Stimulated activated CD8-positive, alpha-beta memory T cell treated with anti-CD3 and anti-CD28 coated beads, Interleukin-4, amount 100 ng/mL, for 24 hours (primary cell): ENCODE measurements around the gene ZNF827.
"Not testable (repeated sequence)": the region's sequence is repeated elsewhere in the genome, so short reads cannot be mapped to it uniquely, and the experiment has no call there.

Experiments used
- DNase-seq: peaks from one replicate; pipeline ENCODE4 v3.0.0-alpha.2; 2020; ENCODE audit warnings: low read depth

The ZNF827 gene

DNA sequence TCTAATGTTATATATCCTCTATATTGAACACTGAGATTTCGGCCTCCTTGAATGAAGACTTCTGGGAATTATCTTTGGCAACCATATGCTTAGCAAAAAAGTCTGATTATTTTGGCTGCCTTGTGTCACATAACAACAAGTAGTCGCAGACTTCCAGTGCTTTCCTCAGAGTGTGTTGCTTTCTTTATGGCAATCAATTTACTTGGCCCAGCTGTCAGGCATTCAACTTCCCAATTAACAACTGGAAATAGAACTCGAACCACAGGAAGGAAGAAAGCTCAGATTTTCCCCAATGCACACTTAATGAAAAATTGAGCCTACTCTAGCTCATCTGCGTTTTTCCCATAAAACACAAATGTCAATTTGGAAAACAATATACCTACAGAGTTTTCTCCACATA, 71.6 kb downstream of the ZNF827 start:
- DNase-seq = no peak

DNA sequence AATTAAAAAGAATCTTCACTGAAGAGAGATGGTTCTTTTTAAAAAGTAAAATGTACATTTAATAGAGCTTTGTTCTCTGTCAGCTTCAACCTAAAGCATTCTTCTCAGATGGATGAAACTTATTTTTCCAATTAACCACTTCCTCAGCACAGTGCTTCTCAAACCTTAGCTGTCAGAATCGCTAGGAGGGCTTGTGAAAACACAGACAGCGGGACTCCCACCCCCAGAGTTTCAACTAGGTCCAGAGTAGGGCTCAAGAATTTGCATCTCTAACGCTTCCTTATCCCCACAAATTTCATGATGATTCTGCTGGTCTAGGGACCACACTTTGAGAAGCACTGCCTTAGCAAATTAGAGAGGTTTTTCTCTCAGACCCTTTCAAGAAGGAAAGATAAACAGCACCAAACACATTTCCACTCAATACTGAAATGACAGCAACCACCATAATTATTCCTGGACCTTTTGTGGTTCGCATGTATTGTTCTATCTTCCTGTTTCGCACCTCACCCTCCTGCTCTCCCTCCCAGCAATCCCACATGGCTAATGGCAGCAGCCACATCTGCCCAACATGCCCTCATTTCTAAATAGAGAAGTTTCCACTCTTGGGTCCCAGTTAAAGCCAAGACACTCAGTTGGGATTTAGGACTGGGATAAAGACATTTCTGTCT, 73.2 kb downstream of the ZNF827 start:
- DNase-seq = no peak

DNA sequence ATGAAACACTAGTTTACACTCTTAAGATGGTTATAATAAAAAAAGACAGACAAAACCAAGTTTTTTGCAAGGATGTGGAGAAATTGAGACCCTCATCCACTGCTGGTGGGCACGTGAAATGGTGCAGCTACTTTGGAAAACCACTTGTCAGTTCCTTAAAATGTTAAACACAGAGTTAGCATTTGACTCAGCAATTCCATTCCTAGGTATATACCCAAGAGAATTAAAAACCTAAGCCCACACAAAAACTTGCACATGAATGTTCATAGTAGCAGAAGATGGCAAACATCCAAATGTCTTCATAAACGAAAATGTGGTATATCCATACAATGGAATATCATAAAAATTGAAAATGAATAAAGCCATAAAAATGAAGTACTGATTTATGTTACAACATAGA, 75.4 kb downstream of the ZNF827 start:
- DNase-seq = no peak

DNA sequence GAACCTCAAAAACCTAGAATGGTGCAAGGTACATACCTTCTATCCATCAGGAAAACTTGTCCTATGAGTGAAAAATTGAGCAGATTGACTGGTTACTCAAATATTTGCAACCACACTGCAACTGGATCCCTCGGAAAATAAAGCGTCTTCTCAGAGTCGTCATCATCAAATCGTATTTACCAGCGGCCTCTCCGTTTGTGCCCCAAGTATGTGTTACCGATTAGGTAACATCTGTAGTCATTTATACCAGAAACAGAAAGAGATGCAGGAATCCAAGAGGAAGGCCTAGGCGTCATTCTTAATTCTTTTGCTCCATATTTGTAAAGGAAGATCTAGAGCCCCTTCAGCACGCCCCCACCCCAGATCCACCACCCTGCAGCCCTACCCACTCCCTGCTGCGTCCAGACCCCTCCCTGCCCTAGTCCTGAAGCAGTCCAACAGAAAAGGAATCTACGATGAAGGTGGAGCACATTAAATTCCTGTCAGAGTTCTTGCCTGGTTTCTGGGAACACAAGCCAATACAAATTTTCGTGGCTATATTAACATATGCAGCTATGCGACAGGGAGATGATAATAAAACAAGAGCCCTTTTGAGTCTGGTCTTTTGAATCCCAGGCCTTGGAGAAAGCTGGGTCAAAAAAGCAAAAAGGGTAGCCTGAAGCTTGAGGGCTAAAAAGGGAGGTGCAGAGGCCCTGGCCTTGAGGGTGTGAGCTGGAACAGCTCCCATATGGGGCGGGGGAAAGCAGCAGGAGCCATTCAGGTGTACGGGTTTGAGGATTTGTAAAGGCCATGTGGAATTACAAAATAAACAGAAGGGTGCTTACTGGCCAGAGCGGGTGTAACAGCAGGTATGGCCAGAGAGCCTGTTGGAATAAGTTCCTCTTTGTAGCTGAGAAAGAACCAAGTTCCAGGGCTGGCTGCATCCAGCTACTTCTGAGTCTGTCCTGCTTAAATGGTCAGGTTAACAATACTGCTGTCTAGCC, 77.0 kb downstream of the ZNF827 start:
- no peak for DNase-seq

DNA sequence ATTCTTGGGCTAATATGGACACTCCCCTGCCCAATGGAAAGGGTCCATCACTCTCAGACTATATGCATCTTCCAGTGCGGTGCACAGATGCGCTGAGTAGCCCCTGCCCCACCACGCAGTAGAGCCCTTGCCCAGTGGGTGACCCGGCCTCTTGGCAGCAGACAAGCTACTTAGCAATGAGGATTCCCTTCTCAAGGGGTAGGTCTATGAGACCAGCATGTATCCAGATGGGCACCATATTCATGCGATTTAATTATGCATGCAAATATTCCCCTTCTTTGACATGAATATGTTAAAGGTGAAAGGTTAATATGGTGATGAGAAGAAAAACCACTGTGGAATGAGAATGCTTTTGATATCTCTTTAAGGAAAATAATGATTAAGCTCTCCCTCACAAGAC, 77.7 kb downstream of the ZNF827 start:
- no peak for DNase-seq

DNA sequence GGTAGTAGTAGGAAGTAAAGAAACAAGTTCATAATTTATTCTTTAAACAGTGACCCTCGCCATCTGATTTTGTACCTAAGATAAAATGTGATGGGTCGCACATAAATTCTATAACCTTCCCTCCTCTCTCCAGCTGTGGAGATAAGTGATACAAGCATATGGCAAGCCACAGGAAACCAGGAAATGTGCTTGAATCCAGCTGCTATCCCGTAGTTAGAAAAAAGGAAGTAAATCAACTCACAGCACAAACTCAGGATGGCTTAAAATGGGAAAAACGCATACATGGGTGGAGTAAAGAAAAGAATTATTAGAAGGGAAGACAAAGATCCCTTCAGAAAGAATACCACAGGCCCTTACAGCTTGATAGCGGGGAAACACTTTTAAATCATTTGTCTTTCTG, 78.2 kb downstream of the ZNF827 start:
- no peak for DNase-seq

DNA sequence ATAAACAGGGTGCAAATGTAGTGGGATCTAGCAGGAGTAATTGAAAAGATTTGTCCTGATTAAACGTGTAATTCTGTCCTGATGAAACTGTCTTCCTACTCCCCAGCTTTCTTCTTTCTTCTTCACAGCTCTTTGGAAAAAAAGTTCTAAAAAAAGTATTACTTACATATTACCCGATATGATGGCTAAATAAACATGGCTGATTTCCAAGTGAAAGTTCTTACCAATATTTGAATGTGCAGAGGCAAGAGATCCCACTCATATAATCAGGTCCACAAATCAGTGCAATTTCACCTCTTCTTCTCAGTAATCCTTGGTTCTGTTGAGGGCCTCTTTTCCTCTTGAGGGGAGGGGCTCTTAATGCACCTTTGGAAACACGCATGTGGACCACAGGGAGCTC, 78.7 kb downstream of the ZNF827 start:
- DNase-seq = no peak

DNA sequence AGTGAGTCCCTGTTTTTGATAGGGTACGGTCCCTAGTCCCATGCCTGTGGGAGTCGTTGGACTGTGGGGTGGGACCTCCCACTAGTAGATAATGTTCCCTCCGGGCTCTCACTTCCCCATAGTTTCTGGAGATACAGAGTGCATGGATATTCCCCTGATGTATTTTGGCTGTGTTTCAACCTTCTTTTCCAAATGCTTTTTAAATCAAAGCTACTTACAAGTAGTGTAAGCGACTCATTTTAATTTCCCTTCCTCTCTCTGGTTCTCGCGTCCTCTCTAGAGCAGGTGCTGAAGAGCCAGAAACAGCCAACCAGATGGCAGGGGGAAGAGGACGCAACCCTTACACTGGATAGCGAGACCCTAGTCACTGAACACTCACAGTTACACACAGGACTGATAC, 79.2 kb downstream of the ZNF827 start:
- no peak for DNase-seq

DNA sequence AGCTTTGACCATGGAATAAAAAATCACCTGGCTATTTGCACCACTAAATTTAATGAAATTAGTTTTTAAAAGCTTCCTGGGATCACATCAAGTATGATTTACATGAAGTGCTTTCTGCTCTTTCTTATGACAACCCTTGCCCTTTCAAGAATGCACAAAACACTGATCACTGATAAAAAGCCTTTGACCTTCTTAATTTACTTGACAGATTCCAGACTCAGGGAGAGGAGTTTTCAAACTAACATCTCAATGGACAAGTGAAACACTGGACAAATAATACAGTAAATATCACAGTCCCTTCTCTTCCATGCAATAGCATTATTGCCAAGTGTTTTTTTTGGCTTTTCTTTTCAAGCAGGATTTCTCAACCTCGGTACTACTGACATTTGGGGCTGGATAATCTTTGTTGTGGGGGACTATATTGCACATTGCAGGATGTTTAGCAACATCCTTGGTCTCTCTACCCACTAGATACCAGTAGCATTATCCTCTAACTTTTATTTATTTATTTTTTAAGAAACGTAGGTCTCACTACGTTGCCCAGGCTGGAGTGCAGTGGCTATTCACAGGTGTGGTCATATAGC, 86.3 kb downstream of the ZNF827 start:
- no peak for DNase-seq

DNA sequence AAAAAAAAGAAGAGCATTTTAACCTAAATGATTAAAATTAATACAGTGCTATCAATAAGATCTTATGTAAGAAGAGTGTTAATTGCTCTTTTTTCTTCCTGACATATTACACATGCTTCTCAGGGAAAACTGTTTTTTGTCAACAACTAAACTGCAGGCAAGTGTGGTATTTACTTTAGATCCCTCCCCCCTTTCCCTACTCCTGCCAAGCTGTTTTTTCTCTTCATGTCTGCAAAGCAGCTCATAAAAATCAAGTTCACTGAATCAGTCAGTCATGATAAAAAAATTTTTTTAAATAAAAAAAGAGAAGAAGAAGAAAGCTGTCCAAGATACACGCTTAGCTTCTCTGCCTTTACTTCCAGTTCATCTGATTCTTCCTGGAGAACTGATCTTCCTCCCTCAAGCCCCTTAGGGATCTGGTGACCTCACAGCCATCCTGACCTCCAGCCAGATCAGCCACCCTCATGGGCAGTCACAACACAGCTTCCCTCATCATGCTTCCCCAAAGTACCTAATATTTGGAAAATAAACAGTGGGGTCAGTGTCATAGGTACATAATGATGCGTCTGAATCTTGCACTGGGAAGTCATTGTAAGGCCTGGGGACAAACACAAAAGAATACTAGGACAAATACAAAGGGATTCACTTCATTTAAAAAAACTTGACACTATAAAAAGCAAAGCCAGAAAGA, 87.0 kb downstream of the ZNF827 start:
- DNase-seq = no peak

DNA sequence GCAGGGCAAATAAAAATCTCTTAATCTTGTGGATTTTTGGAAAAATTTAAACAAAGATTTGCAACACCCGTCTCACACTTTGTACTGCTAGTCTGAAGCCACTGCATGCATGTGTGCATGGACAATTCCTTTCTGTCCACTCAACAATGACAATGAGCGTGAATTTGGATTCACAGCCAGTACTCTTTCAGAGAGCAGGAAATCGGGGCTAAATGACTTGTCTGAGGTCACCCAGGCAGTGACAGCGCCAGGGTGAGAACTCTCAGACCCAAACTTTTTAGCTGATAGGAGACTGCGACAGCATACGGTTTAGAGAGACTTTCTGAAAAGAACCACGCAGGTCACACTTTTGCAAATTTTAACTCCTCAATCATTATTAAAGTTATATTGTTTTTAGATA, 90.9 kb downstream of the ZNF827 start:
- DNase-seq = no peak

DNA sequence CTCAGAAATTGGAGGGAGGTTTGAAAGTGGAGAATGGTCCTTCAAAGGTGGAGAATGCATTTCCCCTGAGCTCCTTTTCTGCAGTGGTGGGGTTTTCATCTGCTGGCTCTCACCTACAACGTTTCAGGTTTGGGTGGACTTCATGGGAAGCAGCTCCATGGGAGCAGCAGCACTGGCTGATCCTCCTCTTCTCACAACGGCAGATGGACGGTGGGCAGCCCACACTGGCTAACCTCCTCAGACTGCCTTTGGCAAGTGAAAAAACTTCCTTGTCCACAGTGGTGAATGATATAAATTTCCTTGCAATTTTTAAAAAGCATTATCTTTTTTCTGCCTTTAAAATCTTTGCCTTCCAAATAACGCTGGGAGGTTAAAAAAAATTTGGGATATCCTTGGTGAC, 93.5 kb downstream of the ZNF827 start:
- no peak for DNase-seq

DNA sequence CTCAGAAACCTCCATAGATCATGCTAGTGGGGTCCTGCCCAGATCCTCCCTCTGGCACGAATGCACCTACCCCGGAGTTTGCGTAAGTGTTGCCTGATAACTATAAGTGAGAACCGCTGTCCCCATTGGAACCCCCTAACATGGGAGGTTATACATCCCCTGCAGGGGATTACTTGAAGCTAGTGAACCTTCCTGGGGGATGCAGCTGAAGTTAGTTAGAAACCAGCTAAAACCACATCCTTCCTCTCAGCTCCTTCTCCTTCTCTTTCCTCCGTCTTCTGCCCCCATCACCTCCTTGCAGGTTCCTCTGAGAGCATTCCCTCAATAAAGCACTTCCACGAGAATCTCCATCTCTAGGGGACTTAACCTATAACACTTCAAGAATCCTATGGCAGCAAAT, 95.0 kb downstream of the ZNF827 start:
- DNase-seq = no peak

DNA sequence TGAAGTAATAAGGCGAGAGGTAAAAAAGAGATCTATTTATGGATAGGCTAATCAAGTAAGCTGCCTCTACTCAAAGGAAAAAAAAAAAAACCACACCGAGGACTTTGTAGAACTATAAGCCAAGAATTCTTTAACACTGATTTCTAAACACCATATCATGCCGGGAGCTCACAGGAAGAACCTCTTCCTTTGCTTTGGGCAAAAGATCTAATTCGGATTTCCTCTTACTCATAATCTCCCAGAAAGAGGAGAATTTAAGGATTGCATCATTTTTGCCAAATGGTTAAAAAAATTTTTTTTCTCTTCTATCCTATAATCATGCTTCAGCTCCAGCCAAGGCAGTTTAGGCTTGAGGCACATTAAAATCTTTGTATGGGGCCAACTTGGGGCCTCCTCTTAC, 95.5 kb downstream of the ZNF827 start:
- DNase-seq = no peak

DNA sequence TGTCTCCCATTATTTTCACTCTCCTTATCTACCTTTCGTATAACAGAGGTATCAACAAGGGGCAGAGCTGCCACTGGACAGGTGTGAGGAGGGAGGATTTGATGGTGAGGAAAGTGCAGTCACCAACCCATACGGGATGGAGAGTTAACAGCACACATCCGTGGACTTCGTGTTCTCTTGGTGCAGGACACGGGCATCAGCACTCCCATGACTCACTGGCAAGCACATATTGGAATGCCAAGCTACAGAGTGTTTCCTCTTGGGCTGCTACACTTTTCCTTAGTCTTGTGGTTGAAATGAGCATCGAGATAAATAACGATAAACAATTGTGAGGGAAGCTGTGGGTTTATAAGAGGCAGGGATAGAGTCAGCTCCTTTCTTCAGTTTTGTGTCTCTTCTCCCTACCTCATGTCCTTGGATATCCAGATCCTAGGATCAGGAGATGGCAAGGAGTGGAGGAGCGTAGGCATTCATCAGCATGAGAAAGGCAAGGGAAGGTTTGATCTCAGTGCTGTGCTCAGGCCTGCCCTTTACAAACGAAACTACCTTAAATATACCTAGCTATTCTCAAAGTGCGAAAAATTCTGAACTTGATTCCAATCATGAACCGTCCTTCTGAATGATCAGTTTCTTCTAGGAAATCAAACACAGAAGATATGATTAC, 96.3 kb downstream of the ZNF827 start:
- no peak for DNase-seq

DNA sequence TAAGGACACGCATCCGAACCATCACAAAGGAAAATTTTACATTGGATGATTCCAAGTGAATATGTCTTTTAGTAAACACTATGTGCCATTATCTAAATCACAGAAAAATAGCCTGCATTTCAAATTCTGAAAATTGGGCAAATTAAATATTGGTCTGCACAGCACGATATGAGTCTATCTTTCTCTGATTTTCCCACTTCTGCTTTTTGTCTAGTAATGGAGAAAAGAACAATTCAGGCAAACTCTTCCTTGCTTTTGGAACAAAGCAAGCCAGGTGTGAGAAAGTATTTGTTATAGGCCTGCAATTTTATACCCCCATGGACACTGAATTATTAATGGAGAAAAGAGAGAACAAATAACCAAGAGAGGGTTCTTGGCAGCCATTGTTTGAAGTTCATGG, 97.8 kb downstream of the ZNF827 start:
- no peak for DNase-seq

DNA sequence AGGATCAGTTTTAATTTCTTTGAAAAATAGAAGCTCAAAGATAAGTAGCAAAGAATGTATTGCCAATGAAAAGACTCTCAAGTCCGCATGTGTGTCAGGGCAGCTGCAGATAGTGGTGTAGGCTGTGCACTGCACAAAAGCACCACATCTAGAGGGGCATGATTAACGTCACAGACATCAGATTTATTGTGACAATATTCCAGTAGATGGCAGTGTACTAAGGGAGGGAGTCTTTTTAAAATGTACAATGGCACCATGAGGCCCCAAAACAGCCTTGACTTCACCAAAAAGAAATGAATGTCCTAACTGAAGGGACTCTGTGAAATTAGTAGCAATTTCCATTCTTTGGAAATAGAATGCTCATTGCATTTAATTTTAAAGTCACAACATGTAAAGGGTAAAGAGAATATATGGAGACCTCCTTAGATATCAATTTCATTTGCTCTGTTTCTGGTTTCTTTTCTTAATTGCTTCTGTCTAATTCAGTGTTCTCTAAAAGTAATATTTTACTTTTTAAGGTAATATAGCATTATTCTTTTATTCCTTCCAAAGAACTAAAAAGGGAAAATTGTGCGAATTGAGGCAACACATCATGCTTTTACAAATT, 98.4 kb downstream of the ZNF827 start:
- DNase-seq = no peak

DNA sequence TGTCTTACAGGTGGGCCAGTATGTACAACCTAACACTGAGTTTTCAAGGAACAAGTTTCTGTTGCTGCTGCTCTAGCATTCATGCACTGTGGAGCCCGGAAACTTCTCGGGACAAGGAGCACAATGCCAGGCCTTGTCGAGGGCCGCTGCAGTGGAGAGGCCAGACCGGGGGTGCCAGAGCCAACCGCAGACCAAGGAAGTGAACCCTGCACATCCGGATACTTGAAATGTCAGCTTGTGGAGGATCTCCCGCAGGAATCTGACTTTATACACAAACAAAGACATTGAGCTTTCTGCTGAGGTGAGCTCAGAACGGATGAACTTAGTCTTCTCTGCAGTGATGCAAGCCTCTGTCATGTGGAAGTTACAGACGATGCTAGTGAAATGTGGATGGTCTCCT, 99.5 kb downstream of the ZNF827 start:
- DNase-seq = no peak

DNA sequence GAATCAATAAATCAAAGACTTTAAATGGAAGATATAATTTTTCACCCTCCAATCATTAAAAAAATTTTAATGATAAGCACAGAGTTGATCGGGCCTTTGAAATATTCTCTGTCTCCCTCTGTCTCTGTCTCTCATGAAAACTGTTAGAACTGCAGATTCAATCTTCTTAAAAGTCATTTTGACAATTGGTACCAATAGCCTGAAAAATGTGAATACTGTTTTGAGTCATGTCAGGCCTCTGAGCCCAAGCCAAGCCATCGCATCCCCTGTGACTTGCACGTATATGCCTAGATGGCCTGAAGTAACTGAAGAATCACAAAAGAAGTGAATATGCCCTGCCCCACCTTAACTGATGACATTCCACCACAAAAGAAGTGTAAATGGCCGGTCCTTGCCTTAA, 106.2 kb downstream of the ZNF827 start:
- DNase-seq = not testable (repeated sequence)

DNA sequence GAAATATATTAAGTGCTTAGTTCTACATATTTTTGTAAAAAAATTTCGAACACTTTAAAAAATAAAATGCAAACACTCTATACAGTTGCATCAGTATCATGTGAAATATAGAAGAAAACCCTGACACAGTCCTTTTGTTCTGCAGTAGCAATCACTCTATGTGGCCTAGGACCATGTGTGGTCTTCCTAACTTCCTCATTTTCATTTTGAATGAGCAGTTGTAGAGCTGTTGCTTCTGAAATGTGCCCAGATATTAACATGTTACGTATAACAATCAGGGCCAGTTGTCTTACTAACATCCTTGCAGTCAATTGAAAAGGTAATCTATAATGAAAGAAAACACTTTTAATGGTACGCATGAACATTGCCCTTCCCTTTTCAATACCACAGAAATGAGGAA, 107.9 kb downstream of the ZNF827 start:
- DNase-seq = no peak

DNA sequence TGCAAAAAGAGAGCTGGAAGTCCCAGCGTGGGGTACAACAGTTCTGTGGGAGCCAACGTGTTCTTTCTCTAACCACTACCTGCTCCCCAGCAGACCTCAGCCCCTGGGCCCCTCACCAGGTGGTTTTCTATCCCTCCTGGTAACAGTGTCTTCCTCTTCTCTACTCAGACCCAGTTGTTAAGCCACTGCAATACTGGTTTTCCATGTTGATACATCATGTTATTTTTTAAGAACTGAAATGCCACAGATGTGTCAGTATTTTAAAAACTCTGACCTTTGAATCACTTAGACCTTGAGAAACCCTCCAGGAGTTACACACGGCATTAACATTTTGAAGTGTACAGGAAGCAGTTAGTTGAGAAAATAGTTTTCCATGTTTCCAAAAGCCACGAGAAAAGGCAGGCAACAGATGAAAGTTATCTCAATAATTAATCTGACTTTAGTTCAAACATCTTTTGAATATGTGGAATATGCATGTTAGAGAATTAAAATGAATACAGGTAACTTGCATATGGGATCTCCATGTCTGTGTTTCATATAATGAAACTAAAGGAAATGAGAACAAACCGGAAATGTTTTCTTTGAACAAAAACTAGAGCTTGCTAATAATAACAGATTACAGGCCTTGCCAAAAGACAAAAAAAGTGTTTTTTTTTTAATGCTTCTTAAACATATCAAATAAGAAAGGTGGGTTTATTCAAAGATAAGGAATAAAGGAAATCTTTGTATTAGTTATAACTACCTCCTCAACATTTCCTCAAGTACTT, 108.8 kb downstream of the ZNF827 start:
- peak; percentile 20 for DNase-seq
